Stimulated activated CD4-positive, alpha-beta T cell treated with anti-CD3 and anti-CD28 coated beads, Interleukin-1b, Interleukin-23, amount 100 ng/mL, for 1 hour (primary cell): ENCODE results near the gene DCAF6.
"Not testable (repeated sequence)": the region's sequence is repeated elsewhere in the genome, so short reads cannot be mapped to it uniquely, and the experiment has no call there.

Source experiments
- DNase-seq, 2 donors: peaks; one replicate each; pipeline ENCODE4 v3.0.0-alpha.2; 2020; ENCODE audit warnings: low read depth in 2 of 2

DCAF6 gene

DNA sequence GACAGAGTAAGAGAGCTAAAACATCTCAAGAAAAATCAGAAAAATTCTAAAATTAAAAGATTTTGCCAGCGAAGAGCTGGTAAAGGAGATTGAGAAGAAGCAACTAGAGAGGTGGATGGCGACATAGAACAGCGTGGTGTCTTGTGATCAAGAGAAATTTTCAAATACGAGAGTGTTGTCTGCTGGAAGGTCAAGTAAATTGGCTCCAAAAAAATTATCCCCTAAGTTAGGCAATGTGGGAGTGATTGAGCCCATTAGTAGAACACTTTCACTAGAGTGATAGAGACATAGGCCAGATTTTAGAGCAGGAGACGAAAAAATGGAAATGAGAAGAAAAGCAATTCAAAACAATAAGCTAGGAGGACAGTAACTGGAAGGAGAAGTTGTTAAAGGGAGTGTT, 94.7 kb downstream of the DCAF6 start:
- no peak for DNase-seq

DNA sequence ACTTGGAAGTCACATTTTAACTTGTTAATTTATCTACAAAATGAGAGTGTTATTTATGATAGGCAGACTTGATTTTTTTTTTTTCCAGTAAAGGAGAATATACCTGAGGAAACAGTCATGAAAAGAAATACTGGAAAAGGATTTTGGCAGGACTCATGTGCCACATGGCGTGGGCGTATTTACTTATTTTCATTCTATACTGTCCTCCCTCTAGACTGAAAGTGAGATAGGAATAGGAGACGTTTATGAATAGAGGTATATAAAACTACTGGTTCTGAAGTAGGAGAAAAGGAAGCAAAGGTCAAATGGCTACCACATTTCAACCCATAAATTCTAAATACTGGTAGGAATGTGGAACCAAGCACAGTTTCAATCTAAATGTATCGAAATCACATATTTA, 95.1 kb downstream of the DCAF6 start:
- no peak for DNase-seq

DNA sequence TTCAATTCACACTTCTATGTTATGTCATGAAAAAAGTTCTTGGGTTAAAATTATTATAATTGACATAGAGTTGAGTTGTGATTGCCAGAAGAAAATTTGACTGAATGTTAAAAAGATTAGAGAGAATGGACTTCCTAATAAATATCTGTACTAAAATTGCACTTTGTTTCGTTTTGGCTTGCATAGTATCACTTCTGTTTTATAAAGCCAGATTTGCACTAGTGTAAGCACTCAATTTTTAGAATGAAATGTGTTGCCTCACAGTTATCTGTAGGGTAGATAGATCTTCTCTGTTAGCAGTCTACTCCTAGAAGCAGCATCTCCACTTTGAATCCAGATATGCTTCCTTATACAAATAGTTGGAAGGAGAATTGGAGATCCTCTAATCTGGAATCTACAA, 95.5 kb downstream of the DCAF6 start:
- no peak for DNase-seq

- DNase-seq: no peak
Observed at GRCh38 chr1:168035345-168035744, 98.9 kb downstream of the DCAF6 start.

GRCh38 chr1:168042362-168042761, 105.9 kb downstream of the DCAF6 start:
- DNase-seq: no peak

GRCh38 chr1:168045311-168045710, 108.8 kb downstream of the DCAF6 start:
- DNase-seq: no peak

DNA sequence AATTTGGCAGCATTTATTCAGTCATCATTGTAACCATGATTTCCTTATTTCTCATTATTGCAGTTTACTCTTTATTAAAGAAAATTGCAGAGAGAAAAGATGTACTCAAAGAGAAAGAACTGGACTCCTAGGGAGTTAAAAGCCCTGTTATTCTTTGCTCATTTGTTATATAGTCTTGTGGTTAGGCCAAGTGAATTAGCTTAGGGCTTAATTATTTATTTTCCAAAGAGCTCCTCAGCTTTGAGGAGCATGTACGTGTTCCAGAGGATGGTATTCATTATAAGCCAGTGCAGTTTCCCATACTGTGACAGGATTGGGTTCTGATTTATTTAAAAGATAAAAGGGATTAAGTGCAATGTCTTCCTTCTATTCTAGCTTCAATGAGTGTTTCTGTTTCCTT, 113.8 kb downstream of the DCAF6 start:
- no peak for DNase-seq

- DNase-seq: no peak
Observed at GRCh38 chr1:168050880-168051279, 114.4 kb downstream of the DCAF6 start.

GRCh38 chr1:168053681-168054080, 117.2 kb downstream of the DCAF6 start:
- DNase-seq: no peak

DNA sequence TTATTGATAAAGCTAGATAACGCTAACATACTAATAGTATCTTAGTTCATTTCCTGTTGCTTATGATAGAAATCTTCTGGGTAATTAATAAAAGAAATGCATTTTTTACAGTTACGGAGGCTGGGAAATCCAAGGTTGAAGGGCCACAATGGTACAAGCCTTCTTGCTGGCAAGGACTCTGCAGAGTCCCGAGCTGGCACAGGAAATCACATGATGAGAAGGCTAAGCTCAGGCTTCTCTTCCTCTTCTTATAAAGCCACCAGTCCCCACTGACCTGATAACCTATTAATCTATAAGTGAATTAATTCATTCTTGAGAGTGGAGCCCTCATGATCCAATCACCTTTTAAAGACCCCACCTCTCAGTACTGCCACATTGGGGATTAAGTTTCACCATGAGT, 117.6 kb downstream of the DCAF6 start:
- DNase-seq: no peak

DNA sequence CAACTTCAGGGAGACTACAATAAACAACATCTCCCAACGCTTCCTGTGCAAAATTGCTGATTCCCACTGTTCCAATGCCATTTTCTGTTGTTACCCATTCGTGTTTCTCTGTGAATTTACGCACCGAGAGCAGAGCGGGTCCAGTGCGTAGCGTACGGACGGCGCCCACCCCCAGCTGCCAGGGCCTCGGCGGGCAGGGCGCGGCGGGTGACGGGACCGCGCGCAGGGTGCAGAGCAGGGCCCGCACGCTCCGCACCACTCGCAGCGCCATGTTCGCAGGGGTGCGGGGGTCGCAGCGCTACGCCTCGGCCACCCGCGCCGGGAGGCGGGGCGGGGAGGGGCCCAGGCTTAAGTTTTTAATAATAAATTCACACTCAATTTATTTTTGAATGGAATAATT, 119.7 kb downstream of the DCAF6 start:
- DNase-seq: not testable (repeated sequence)

- DNase-seq: no peak
Observed at GRCh38 chr1:168057355-168057754, 120.9 kb downstream of the DCAF6 start.

DNA sequence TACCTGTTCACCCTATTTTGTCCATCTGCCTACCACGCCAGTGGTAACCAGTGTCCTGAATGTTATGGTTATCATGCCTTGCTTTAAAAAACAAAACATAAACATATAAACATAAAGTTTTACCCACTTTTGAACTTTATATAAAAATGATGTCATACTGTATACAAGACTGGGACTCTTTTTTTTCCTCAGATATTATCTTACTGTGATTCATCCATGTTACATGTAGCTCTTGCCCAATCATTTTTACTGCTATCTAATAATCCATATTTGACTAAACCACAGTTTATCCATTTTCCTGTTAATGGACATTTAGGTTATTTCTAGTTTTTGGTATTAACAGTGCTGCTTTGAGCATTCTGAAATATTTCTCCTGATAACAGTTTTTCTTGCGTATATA, 121.4 kb downstream of the DCAF6 start:
- no peak for DNase-seq

DNA sequence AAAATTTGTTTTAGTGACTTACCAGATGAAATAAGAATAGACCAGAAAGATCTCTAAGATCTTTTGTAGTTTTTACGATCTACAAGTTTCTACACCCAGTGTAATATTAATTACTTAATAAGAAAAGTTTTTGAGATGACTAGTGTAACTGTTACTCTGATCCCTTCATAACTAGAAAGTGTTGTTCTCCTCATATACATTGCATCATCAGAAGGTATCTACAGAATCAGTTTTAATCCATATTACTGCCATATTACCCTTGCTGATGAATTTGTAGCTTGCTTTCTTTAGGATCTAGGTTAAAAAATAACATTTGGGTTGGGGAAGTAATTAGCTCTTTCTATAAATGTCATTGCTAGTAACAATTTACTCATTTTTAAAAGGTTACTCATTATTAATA, 127.7 kb downstream of the DCAF6 start:
- no peak for DNase-seq

DNA sequence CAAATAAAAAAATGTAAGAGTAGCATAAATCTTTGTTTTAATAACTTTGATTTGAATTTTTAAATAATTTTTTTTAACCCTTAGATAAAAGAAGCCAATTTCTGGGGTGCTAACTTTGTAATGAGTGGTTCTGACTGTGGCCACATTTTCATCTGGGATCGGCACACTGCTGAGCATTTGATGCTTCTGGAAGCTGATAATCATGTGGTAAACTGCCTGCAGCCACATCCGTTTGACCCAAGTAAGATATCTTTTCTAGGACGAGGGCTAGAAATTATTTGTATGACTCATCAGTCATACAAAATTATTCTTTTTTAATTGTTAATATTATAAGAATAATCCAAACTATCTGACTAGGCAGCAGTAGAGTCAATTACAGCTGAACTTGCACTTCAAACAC, 129.0 kb downstream of the DCAF6 start:
- DNase-seq: no peak

GRCh38 chr1:168069384-168069783, 132.9 kb downstream of the DCAF6 start:
- no peak for DNase-seq

GRCh38 chr1:168079761-168080160, 143.3 kb downstream of the DCAF6 start:
- no peak for DNase-seq

DNA sequence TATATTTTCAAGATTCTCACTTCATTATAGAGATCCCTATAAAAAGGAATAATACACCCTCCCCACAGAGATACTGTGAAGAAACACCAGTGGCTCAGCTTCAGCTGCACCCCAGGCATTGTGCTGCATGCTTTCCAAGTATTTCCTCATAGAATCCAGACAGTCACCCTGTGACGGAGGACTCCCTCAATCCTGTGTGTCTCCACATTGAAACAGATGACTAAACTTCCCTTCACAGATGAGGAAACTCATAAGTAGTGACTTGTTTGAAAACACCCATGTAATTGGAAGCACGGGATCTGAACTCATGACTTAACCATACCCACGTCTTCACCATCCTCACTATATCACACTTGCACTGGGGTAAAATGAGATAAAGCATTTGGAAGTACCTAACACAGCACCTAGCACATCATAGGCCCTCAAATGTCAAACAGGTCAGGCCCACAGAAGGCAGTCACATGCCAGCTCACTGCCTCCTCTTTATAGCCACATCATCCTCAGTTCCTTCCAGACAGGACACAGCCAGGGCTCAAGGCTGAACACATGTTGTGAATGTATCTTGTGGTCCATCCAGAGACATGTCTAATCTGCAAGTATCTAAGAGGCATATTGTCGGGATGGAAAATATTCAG, 145.0 kb downstream of the DCAF6 start:
- DNase-seq: no peak

DNA sequence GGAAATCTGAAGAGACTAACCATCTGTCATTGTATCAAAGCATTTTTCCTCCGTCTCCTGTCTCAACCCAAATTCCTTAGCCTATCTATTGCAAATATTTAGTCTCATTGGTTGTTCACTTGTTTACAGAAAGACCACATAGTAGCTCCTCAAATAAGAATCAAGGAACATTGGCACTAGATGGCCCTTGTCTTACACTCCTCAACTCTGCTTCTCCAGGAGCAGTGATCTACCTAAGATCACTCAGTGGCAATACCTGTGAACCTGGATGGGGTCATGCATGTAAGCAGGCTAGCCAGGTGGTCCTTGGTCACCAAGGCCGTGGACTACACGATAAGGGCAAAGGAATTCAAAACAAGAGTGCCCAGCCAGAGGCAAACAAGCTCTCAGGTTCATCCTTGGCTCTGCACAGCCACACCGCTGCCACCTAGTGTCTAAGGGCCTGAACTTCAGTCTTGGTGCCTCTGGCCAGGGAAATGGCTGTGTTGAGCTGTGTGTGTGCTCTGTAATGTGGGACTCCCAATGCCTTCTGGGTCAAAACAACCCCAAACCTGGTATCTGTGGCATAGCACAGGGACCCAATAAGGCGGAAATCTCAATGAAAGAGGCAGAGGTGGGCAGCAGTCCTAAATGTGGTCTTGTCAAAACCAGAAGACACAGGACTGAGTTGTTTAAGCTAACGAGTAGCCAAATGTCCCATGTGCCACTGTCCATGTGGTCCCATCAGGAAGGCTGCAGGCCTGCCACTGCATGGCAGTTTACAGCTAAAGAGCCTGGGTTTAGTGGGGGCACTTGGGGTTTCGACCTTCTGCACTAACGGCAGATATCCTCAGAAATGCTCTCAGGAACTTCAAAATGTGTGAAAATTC, 145.8 kb downstream of the DCAF6 start:
- peak in 1 of 2 donors; percentile 41 for DNase-seq

GRCh38 chr1:168083456-168084325, 147.2 kb downstream of the DCAF6 start:
- DNase-seq: no peak

GRCh38 chr1:168084396-168085231, 148.1 kb downstream of the DCAF6 start:
- peak; percentile 19 to 32 for DNase-seq
